A549 (cell line): ENCODE data around the gene PEPD. TPM values are rescaled to one million over a fixed set of nuclear protein-coding genes. Genes with fewer than 3 reads are reported as not detected.

Source experiments
- ATAC-seq, 2 experiments: fragments of 200-7000 bp in 1 of 2; fragments of >200 bp in 1 of 2; cut with Nextera tagmentation in 1 of 2; cut with Tn5 transposase in 1 of 2; 3 replicates each; pipeline versions ENCODE4 v1.8.0 to v1.9.1; 2018 to 2020; ENCODE audit warnings: mild to moderate bottlenecking in 1 of 2, moderate library complexity in 1 of 2
- CTCF ChIA-PET: fragments of 300-600 bp; sonication (Branson Sonifier 250); formaldehyde crosslinking; extraction: SDS; loops from one replicate; lab custom pipeline; 2021; ENCODE audit warnings: antibody characterized with exemption, inconsistent platforms; lab: Yijun Ruan, JAX
- POLR2A ChIA-PET: fragments of 350-600 bp; formaldehyde crosslinking; extraction: SDS; loops from one replicate; lab custom pipeline; 2021; ENCODE audit warnings: antibody characterized with exemption, inconsistent platforms; lab: Yijun Ruan, JAX
- DNase-seq, 2 experiments: peaks; one replicate each; pipeline versions ENCODE4 v3.0.0 to v3.0.0-alpha.2; 2011 to 2016; ENCODE audit warnings: low read depth in 1 of 2, low spot score in 1 of 2
- FAIRE-seq: peaks from 2 replicates; lab custom pipeline; 2011; peaks lifted over from hg19 to GRCh38; lab: Jason Lieb, UNC
- H3K27ac ChIP-seq, 2 experiments: fragments of >200 bp; sonication (Bioruptor Twin); formaldehyde crosslinking; 3 replicates each; pipeline ENCODE4 v1.5.1; 2016 to 2017
- H3K4me1 ChIP-seq: fragments of >200 bp; sonication (Bioruptor Twin); formaldehyde crosslinking; 3 replicates; pipeline ENCODE4 v1.6.1; 2016
- H3K4me2 ChIP-seq: fragments of >200 bp; sonication (Bioruptor Twin); formaldehyde crosslinking; 3 replicates; pipeline ENCODE4 v1.6.1; 2016
- H3K4me3 ChIP-seq: fragments of >200 bp; sonication (Bioruptor Twin); formaldehyde crosslinking; 3 replicates; pipeline ENCODE4 v1.5.1; 2016
- H3K9me3 ChIP-seq: fragments of >200 bp; sonication (Bioruptor Twin); formaldehyde crosslinking; 3 replicates; pipeline ENCODE4 v1.6.1; 2016
- BHLHE40 ChIP-seq: IDR thresholded peaks from 2 replicates; pipeline ENCODE4 v1.6.1; 2012; ENCODE audit warnings: low read depth, low read length, inconsistent platforms
- CEBPB ChIP-seq, 2 experiments: fragments of >200 bp in 1 of 2; sonication (Bioruptor Twin) in 1 of 2; formaldehyde crosslinking in 1 of 2; IDR thresholded peaks; 2 replicates each; pipeline ENCODE4 v1.6.1; 2012 to 2016
- EP300 ChIP-seq, 2 experiments: fragments of >200 bp; sonication (Bioruptor Twin); formaldehyde crosslinking; IDR thresholded peaks; 2 replicates in 1 of 2; 3 replicates in 1 of 2; pipeline ENCODE4 v1.6.1; 2016 to 2017
- FOXS1 ChIP-seq: fragments of 250-450 bp; sonication (Bioruptor Pico); IDR thresholded peaks from 2 replicates; pipeline ENCODE4 v1.5.0; 2020; ENCODE audit warnings: mild to moderate bottlenecking, moderate library complexity
- HOXB13 ChIP-seq: fragments of 250-450 bp; sonication (Bioruptor Pico); IDR thresholded peaks from 2 replicates; pipeline ENCODE4 v1.5.0; 2020; ENCODE audit warnings: low read depth, mild to moderate bottlenecking, moderate library complexity
- HOXB5 ChIP-seq: fragments of 250-450 bp; sonication (Bioruptor Pico); IDR thresholded peaks from 2 replicates; pipeline ENCODE4 v1.5.0; 2020; ENCODE audit warnings: mild to moderate bottlenecking, moderate library complexity
- KDM5A ChIP-seq: fragments of 200-600 bp; sonication (generic); IDR thresholded peaks from 2 replicates; pipeline ENCODE4 v1.6.1; 2016; ENCODE audit warnings: antibody characterized with exemption, mild to moderate bottlenecking
- MAFK ChIP-seq: fragments of 450-650 bp; IDR thresholded peaks from 2 replicates; pipeline ENCODE4 v1.6.1; 2014; ENCODE audit not compliant: partially characterized antibody
- MYC ChIP-seq: IDR thresholded peaks from 2 replicates; pipeline ENCODE4 v1.6.1; 2012; ENCODE audit warnings: mild to moderate bottlenecking, inconsistent platforms, low read length, improper control_type of control experiment, borderline replicate concordance
- NFE2L2 ChIP-seq: fragments of 150-350 bp; conservative IDR thresholded peaks from 2 replicates; pipeline ENCODE4 v1.6.1; 2014; ENCODE audit warnings: low read length
- POLR2A ChIP-seq: IDR thresholded peaks from 2 replicates; pipeline ENCODE4 v1.6.1; 2012; ENCODE audit warnings: mild to moderate bottlenecking, low read length
- POLR2AphosphoS2 ChIP-seq: conservative IDR thresholded peaks from 2 replicates; pipeline ENCODE4 v1.6.1; 2012; ENCODE audit warnings: low read length, improper control_type of control experiment, inconsistent platforms
- RAD21 ChIP-seq, 2 experiments: fragments of >200 bp in 1 of 2; sonication (Bioruptor Twin) in 1 of 2; formaldehyde crosslinking in 1 of 2; IDR thresholded peaks in 1 of 2; conservative IDR thresholded peaks in 1 of 2; 2 replicates in 1 of 2; 3 replicates in 1 of 2; pipeline ENCODE4 v1.6.1; 2012 to 2018; ENCODE audit warnings: inconsistent platforms in 1 of 2
- RCOR1 ChIP-seq: fragments of 150-350 bp; IDR thresholded peaks from 2 replicates; pipeline ENCODE4 v1.6.1; 2014; ENCODE audit warnings: antibody characterized with exemption, low read length, low read depth
- RFX5 ChIP-seq: fragments of 450-650 bp; IDR thresholded peaks from 2 replicates; pipeline ENCODE4 v1.7.1; 2014; ENCODE audit warnings: antibody characterized with exemption, mild to moderate bottlenecking, moderate library complexity
- ZSCAN20 ChIP-seq: fragments of 250-450 bp; sonication (Bioruptor Pico); IDR thresholded peaks from 2 replicates; pipeline ENCODE4 v1.8.0; 2022; ENCODE audit warnings: mild to moderate bottlenecking, moderate library complexity
- WGBS: methylation state at CpG from one replicate; pipeline ENCODE4 v1.1.6; 2017; ENCODE audit errors: missing lambda C conversion rate; 5-methylcytosine and 5-hydroxymethylcytosine counted together
- polyA plus RNA-seq, 4 experiments: library from polyadenylated mRNA; depleted of rRNA in 3 of 4; stranded (reverse); fragments of >200 nt; fragmentation: RNase III in 1 of 4; extraction: RNeasy Plus Mini Kit Qiagen cat#74134 plus additional on column Dnase treatment in 1 of 4; gene quantifications; 2 replicates in 3 of 4; 3 replicates in 1 of 4; pipeline ENCODE4 v1.2.3, GENCODE V29; 2011 to 2017
- TF ChIP-seq, protein P1 (sequence below): fragments of 200-600 bp; sonication (generic); IDR thresholded peaks from 2 replicates; pipeline ENCODE4 v1.6.1; 2016; ENCODE audit warnings: antibody characterized with exemption, mild to moderate bottlenecking, moderate library complexity
- TF ChIP-seq, protein P2 (sequence below): fragments of >200 bp; sonication (Bioruptor Twin); formaldehyde crosslinking; IDR thresholded peaks from 2 replicates; pipeline ENCODE4 v1.6.1; 2016
- TF ChIP-seq, protein P3 (sequence below): fragments of >200 bp; sonication (Bioruptor Twin); formaldehyde crosslinking; IDR thresholded peaks from 3 replicates; pipeline ENCODE4 v1.6.1; 2016
- TF ChIP-seq, protein P4 (sequence below): fragments of 250-450 bp; sonication (Bioruptor Pico); IDR thresholded peaks from 2 replicates; pipeline ENCODE4 v1.5.0; 2021; ENCODE audit warnings: mild to moderate bottlenecking, moderate library complexity, borderline replicate concordance
- TF ChIP-seq, protein P5 (sequence below): IDR thresholded peaks from 2 replicates; pipeline ENCODE4 v1.6.1; 2012
- TF ChIP-seq, protein P6 (sequence below): fragments of >200 bp; sonication (Bioruptor Twin); formaldehyde crosslinking; IDR thresholded peaks from 3 replicates; pipeline ENCODE4 v1.5.1; 2016

The PEPD gene
- polyA plus RNA-seq, 2 of the 4 experiments (the other 2 are of a cell fraction) = 85.5 to 100 TPM

DNA sequence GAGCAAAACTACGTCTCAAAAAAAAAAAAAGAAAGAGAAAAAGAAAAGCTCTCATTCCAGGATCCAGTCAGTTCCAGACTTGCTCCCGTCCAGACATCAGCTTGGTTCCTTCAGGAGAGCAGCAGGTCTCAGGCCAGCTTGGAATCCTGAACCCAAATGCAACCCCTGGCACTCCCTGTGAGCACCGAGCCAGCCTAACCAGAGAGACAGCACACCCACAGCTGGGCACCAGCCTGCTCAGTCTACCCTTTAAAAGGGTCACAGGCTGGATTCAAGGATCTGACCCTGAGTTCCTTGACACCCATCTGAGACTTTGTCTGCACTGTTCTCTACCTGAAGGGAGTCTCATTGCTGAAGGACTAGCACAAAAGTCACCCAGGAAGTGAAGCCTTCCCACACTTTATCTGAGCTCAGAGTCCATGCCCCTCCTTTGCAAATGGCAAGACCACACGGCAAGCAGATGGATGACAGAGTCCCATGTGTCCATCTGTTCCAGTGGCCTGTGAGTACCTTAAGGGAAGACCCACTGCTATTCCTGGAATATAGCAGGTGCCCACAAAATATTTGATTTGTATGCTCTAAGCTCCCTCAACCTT, 1.4 kb downstream of the PEPD start (continued):
- TF ChIP-seq, protein P1, sequence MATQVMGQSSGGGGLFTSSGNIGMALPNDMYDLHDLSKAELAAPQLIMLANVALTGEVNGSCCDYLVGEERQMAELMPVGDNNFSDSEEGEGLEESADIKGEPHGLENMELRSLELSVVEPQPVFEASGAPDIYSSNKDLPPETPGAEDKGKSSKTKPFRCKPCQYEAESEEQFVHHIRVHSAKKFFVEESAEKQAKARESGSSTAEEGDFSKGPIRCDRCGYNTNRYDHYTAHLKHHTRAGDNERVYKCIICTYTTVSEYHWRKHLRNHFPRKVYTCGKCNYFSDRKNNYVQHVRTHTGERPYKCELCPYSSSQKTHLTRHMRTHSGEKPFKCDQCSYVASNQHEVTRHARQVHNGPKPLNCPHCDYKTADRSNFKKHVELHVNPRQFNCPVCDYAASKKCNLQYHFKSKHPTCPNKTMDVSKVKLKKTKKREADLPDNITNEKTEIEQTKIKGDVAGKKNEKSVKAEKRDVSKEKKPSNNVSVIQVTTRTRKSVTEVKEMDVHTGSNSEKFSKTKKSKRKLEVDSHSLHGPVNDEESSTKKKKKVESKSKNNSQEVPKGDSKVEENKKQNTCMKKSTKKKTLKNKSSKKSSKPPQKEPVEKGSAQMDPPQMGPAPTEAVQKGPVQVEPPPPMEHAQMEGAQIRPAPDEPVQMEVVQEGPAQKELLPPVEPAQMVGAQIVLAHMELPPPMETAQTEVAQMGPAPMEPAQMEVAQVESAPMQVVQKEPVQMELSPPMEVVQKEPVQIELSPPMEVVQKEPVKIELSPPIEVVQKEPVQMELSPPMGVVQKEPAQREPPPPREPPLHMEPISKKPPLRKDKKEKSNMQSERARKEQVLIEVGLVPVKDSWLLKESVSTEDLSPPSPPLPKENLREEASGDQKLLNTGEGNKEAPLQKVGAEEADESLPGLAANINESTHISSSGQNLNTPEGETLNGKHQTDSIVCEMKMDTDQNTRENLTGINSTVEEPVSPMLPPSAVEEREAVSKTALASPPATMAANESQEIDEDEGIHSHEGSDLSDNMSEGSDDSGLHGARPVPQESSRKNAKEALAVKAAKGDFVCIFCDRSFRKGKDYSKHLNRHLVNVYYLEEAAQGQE = no peak
- no peak for TF ChIP-seq ZSCAN20 (CRISPR knock-in tag)
- TF ChIP-seq, protein P2, sequence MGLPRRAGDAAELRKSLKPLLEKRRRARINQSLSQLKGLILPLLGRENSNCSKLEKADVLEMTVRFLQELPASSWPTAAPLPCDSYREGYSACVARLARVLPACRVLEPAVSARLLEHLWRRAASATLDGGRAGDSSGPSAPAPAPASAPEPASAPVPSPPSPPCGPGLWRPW = no peak

DNA sequence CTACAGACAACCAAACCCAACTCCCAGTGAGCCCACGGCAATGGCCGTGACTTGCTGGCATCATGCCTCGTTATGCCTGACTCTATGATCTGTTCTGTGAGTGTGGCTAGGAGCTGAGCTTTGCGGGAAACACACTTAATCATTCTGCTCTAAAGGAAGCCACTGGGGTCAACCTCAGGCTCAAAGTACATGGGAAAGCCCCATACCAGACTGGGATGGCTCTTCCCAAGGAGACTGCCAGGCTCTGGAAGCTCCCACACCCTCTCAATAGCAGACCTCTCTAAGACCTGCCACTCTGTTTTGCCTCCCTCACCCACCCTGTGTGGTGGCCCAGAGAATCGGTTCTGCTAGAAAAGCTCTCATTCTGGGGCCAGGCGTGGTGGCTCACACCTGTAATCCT, 2.2 kb downstream of the PEPD start:
- ChIA-PET CTCF (interaction anchor here (0.6 to 2.8 kb wide), 6 partner anchors 8 to 258 kb away, joined by 3 to 10 read pairs (median 4); no protein-coding TSS in a partner anchor), POLR2A (no interaction called here)
- Histone ChIP-seq H3K27ac (no peak overlapping the region), H3K9me3 (no peaks in the 10 kb centered on the region), H3K4me1 (peaks cover 7% of the 10 kb centered on the region), H3K4me2 (no peak overlapping the region), H3K4me3 (no peak overlapping the region)
- FAIRE-seq (peak; percentile 36), ATAC-seq (no peak), DNase-seq (no peak)
- WGBS = 39% methylated on average over 6 of the region's 6 CpGs
- no peak for TF ChIP-seq RFX5
- no peak for TF ChIP-seq HOXB13 (CRISPR knock-in tag)
- no peak for TF ChIP-seq FOXS1 (CRISPR knock-in tag)

DNA sequence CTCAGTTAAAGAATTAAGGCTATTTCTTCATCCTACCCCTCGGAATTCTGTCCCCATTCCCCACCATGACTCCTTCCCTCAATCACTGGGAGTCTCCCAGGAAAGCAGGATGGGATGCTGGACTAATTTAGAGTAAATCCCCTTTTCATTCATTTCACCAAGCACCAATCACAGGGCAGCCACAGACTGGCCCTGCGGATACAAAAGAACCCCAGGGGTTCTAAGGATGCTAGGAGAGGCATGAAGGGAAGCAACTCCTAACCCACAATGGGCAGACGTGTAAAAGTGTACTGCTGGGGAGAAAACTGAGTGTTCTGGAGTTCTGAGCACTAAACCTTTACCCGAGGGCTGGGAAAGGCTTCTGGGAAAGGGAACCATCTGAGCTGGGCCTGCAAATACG, 3.0 kb downstream of the PEPD start:
- no peak overlapping the region for H3K27ac ChIP-seq
- H3K4me3 ChIP-seq = no peak overlapping the region
- no peak for DNase-seq
- no peak overlapping the region for H3K4me2 ChIP-seq
- peaks cover 7% of the 10 kb centered on the region for H3K4me1 ChIP-seq
- TF ChIP-seq POLR2A = no peak
- TF ChIP-seq, protein P3, sequence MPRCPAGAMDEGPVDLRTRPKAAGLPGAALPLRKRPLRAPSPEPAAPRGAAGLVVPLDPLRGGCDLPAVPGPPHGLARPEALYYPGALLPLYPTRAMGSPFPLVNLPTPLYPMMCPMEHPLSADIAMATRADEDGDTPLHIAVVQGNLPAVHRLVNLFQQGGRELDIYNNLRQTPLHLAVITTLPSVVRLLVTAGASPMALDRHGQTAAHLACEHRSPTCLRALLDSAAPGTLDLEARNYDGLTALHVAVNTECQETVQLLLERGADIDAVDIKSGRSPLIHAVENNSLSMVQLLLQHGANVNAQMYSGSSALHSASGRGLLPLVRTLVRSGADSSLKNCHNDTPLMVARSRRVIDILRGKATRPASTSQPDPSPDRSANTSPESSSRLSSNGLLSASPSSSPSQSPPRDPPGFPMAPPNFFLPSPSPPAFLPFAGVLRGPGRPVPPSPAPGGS = no peak
- no peak for TF ChIP-seq FOXS1 (CRISPR knock-in tag)
- no peak for TF ChIP-seq POLR2AphosphoS2
- ChIA-PET POLR2A (no interaction called here), CTCF (no interaction called here)
- H3K9me3 ChIP-seq = no peaks in the 10 kb centered on the region
- peak; percentile 54 for FAIRE-seq
- WGBS = 33% methylated on average over 5 of the region's 5 CpGs
- no peak for ATAC-seq

DNA sequence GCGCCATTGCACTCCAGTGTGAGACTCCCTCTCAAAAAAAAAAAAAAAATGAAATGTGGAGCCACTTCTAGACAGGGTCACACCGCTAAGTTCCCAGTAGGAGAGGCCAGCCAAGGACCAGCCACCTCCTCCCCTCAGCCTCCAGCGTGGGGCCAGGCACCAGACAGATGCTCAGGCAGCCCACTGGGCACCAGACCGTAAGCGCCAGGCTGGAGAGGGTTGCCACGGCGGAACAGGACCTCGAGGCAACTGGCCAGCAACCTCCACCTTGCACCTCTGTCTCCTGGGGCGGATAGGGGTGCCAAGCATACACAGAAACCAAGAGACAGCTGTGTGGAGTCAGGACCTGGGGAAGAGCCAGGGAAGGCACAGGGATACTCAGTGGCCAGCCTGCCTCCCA, 3.7 kb downstream of the PEPD start:
- Histone ChIP-seq H3K9me3 (no peaks in the 10 kb centered on the region), H3K4me1 (peaks cover 7% of the 10 kb centered on the region), H3K4me2 (no peak overlapping the region), H3K27ac (no peak overlapping the region), H3K4me3 (no peak overlapping the region)
- DNase-seq = no peak
- ATAC-seq = no peak
- 75% methylated on average over 9 of the region's 9 CpGs for WGBS
- ChIA-PET POLR2A (no interaction called here), CTCF (interaction anchor here (0.6 to 0.7 kb wide), 2 partner anchors 113 to 158 kb away, joined by 3 read pairs; no protein-coding TSS in a partner anchor)
- FAIRE-seq = no peak
- TF ChIP-seq BHLHE40 (no peak), NFE2L2 (no peak), FOXS1 (CRISPR knock-in tag) (no peak), RAD21 (conservative IDR thresholded peaks at IDR 0.05 in 1 of 2, IDR thresholded peaks at IDR 0.05 in 1 of 2) (no peak), RCOR1 (no peak), HOXB5 (CRISPR knock-in tag) (no peak), MYC (no peak), EP300 (IDR thresholded peaks at IDR 0.05) (no peak), KDM5A (no peak), CEBPB (IDR thresholded peaks at IDR 0.05) (no peak), MAFK (no peak)
- TF ChIP-seq, protein P4, sequence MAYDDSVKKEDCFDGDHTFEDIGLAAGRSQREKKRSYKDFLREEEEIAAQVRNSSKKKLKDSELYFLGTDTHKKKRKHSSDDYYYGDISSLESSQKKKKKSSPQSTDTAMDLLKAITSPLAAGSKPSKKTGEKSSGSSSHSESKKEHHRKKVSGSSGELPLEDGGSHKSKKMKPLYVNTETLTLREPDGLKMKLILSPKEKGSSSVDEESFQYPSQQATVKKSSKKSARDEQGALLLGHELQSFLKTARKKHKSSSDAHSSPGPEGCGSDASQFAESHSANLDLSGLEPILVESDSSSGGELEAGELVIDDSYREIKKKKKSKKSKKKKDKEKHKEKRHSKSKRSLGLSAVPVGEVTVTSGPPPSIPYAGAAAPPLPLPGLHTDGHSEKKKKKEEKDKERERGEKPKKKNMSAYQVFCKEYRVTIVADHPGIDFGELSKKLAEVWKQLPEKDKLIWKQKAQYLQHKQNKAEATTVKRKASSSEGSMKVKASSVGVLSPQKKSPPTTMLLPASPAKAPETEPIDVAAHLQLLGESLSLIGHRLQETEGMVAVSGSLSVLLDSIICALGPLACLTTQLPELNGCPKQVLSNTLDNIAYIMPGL (CRISPR knock-in tag) = no peak
- TF ChIP-seq, protein P5, sequence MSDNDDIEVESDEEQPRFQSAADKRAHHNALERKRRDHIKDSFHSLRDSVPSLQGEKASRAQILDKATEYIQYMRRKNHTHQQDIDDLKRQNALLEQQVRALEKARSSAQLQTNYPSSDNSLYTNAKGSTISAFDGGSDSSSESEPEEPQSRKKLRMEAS = no peak
- TF ChIP-seq, protein P6, sequence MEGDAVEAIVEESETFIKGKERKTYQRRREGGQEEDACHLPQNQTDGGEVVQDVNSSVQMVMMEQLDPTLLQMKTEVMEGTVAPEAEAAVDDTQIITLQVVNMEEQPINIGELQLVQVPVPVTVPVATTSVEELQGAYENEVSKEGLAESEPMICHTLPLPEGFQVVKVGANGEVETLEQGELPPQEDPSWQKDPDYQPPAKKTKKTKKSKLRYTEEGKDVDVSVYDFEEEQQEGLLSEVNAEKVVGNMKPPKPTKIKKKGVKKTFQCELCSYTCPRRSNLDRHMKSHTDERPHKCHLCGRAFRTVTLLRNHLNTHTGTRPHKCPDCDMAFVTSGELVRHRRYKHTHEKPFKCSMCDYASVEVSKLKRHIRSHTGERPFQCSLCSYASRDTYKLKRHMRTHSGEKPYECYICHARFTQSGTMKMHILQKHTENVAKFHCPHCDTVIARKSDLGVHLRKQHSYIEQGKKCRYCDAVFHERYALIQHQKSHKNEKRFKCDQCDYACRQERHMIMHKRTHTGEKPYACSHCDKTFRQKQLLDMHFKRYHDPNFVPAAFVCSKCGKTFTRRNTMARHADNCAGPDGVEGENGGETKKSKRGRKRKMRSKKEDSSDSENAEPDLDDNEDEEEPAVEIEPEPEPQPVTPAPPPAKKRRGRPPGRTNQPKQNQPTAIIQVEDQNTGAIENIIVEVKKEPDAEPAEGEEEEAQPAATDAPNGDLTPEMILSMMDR = no peak
